ENCODE measurements around the gene VMAC.
"Not testable (repeated sequence)": the region's sequence is repeated elsewhere in the genome, so short reads cannot be mapped to it uniquely, and the experiment has no call there.

Gene VMAC

DNA sequence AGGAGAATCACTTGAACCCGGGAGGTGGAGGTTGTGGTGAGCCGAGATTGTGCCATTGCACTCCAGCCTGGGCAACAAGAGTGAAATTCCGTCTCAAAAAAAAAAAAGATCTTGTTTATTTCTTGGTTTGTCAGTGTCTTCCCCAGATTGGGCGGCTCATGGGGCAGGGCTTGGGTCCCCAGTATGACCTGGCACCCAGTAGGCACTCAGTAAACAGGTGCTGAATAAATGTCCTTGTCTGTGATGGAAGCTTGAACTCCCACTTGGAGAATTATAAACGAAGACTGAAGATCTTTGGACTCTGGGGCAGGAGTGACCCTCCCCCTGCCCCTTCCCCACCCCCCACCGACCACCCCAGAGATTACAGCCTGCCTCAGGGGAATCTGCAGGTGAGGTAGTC is 24.5 kb upstream of the VMAC start:
- Histone ChIP-seq H3K27me3 (replicated peaks in 2 of 5; ENCODE audit: control insufficient read depth in 4 of 5, insufficient read depth in 5 of 5, low read length in 4 of 5) (peaks cover 2 to 22% (median 7%) of the 10 kb centered on the region in 5 experiments), H3K4me3 (ENCODE audit: control insufficient read depth in 1 of 7, extremely low read depth in 1 of 7, insufficient read depth in 4 of 7, low read depth in 2 of 7, low read length in 6 of 7) (no peak overlapping the region), H3K27ac (ENCODE audit: insufficient read depth in 1 of 2, low read depth in 1 of 2, low read length in 2 of 2, poor library complexity in 1 of 2, severe bottlenecking in 2 of 2) (no peak overlapping the region), H3K9me3 (ENCODE audit: control extremely low read depth in 1 of 5, control insufficient read depth in 4 of 5, insufficient read depth in 2 of 5, low read depth in 1 of 5, low read length in 4 of 5) (no peaks in the 10 kb centered on the region), H3K36me3 (ENCODE audit: control insufficient read depth in 4 of 4, insufficient read depth in 4 of 4, low read length in 3 of 4) (no peaks in the 10 kb centered on the region), H3K4me1 (ENCODE audit: control extremely low read depth in 1 of 4, control insufficient read depth in 4 of 4, insufficient read depth in 4 of 4, low read length in 3 of 4) (peaks cover 0 to 2% (median 0%) of the 10 kb centered on the region in 4 experiments)
- CTCF ChIA-PET: no interaction called here
- POLR2A ChIA-PET: no interaction called here
- 86% methylated on average over 2 of the region's 6 CpGs for WGBS (ENCODE audit: insufficient coverage)
- no peak for DNase-seq

DNA sequence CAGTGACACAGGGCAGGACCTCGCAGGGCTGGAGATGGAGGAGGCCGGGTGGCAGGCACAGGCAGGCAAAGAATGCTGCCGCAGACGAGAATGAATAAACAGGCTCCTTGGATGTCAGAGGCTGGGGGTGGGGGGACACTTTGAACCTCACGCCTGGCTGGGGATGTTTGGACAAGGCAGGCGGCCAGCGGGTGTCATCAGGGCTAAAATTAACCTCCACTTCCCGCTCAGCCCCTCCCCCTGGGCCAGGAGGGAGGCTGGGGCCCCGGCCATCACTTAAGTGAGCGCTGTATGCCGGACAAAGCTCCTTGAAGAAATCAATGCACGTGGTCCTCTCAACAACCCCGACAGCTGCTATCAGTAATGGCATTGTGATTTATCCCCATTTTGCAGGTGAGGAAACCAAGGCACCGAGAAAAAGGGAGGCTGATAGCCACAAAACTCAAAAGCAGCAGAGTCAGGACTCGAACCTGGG is 24.0 kb upstream of the VMAC start:
- H3K9me3 ChIP-seq (ENCODE audit: control extremely low read depth in 1 of 5, control insufficient read depth in 4 of 5, insufficient read depth in 2 of 5, low read depth in 1 of 5, low read length in 4 of 5): no peaks in the 10 kb centered on the region
- peaks cover 0 to 2% (median 0%) of the 10 kb centered on the region in 4 experiments for H3K4me1 ChIP-seq (ENCODE audit: control extremely low read depth in 1 of 4, control insufficient read depth in 4 of 4, insufficient read depth in 4 of 4, low read length in 3 of 4)
- peaks cover 2 to 22% (median 7%) of the 10 kb centered on the region in 5 experiments for H3K27me3 ChIP-seq (replicated peaks in 2 of 5; ENCODE audit: control insufficient read depth in 4 of 5, insufficient read depth in 5 of 5, low read length in 4 of 5)
- no peaks in the 10 kb centered on the region for H3K36me3 ChIP-seq (ENCODE audit: control insufficient read depth in 4 of 4, insufficient read depth in 4 of 4, low read length in 3 of 4)
- CTCF ChIA-PET: no interaction called here
- H3K27ac ChIP-seq (ENCODE audit: insufficient read depth in 1 of 2, low read depth in 1 of 2, low read length in 2 of 2, poor library complexity in 1 of 2, severe bottlenecking in 2 of 2): no peak overlapping the region
- no peak overlapping the region for H3K4me3 ChIP-seq (ENCODE audit: control insufficient read depth in 1 of 7, extremely low read depth in 1 of 7, insufficient read depth in 4 of 7, low read depth in 2 of 7, low read length in 6 of 7)
- 25% methylated on average over 13 of the region's 15 CpGs for WGBS (ENCODE audit: insufficient coverage)
- POLR2A ChIA-PET: interaction anchor here (1.1 kb wide), 1 partner anchor 52 kb away, joined by 3 read pairs; no protein-coding TSS in a partner anchor
- no peak for DNase-seq

GRCh38 chr19:5881543-5882299 is 23.0 kb upstream of the VMAC start:
- WGBS (ENCODE audit: insufficient coverage): 77% methylated on average over 7 of the region's 19 CpGs
- peaks cover 0 to 2% (median 0%) of the 10 kb centered on the region in 4 experiments for H3K4me1 ChIP-seq (ENCODE audit: control extremely low read depth in 1 of 4, control insufficient read depth in 4 of 4, insufficient read depth in 4 of 4, low read length in 3 of 4)
- DNase-seq: no peak
- H3K27me3 ChIP-seq (replicated peaks in 2 of 5; ENCODE audit: control insufficient read depth in 4 of 5, insufficient read depth in 5 of 5, low read length in 4 of 5): peaks cover 2 to 22% (median 7%) of the 10 kb centered on the region in 5 experiments
- no peaks in the 10 kb centered on the region for H3K9me3 ChIP-seq (ENCODE audit: control extremely low read depth in 1 of 5, control insufficient read depth in 4 of 5, insufficient read depth in 2 of 5, low read depth in 1 of 5, low read length in 4 of 5)
- no peak overlapping the region for H3K4me3 ChIP-seq (ENCODE audit: control insufficient read depth in 1 of 7, extremely low read depth in 1 of 7, insufficient read depth in 4 of 7, low read depth in 2 of 7, low read length in 6 of 7)
- ChIA-PET POLR2A (interaction anchor here (1.1 kb wide), 1 partner anchor 53 kb away, joined by 3 read pairs; no protein-coding TSS in a partner anchor), CTCF (interaction anchor here (1.5 kb wide), 1 partner anchor 77 kb away, joined by 5 read pairs; no protein-coding TSS in a partner anchor)
- H3K27ac ChIP-seq (ENCODE audit: insufficient read depth in 1 of 2, low read depth in 1 of 2, low read length in 2 of 2, poor library complexity in 1 of 2, severe bottlenecking in 2 of 2): no peak overlapping the region
- H3K36me3 ChIP-seq (ENCODE audit: control insufficient read depth in 4 of 4, insufficient read depth in 4 of 4, low read length in 3 of 4): no peaks in the 10 kb centered on the region

GRCh38 chr19:5882421-5882968 is 22.2 kb upstream of the VMAC start:
- Histone ChIP-seq H3K9me3 (ENCODE audit: control extremely low read depth in 1 of 5, control insufficient read depth in 4 of 5, insufficient read depth in 2 of 5, low read depth in 1 of 5, low read length in 4 of 5) (no peaks in the 10 kb centered on the region), H3K4me1 (ENCODE audit: control extremely low read depth in 1 of 4, control insufficient read depth in 4 of 4, insufficient read depth in 4 of 4, low read length in 3 of 4) (peaks cover 0 to 2% (median 0%) of the 10 kb centered on the region in 4 experiments), H3K27ac (ENCODE audit: insufficient read depth in 1 of 2, low read depth in 1 of 2, low read length in 2 of 2, poor library complexity in 1 of 2, severe bottlenecking in 2 of 2) (no peak overlapping the region), H3K27me3 (replicated peaks in 2 of 5; ENCODE audit: control insufficient read depth in 4 of 5, insufficient read depth in 5 of 5, low read length in 4 of 5) (peaks cover 2 to 22% (median 7%) of the 10 kb centered on the region in 5 experiments), H3K36me3 (ENCODE audit: control insufficient read depth in 4 of 4, insufficient read depth in 4 of 4, low read length in 3 of 4) (no peaks in the 10 kb centered on the region), H3K4me3 (ENCODE audit: control insufficient read depth in 1 of 7, extremely low read depth in 1 of 7, insufficient read depth in 4 of 7, low read depth in 2 of 7, low read length in 6 of 7) (no peak overlapping the region)
- CTCF ChIA-PET: interaction anchor here (1.5 kb wide), 1 partner anchor 78 kb away, joined by 5 read pairs; no protein-coding TSS in a partner anchor
- POLR2A ChIA-PET: no interaction called here
- no peak for DNase-seq
- 77% methylated on average over 3 of the region's 9 CpGs for WGBS (ENCODE audit: insufficient coverage)

DNA sequence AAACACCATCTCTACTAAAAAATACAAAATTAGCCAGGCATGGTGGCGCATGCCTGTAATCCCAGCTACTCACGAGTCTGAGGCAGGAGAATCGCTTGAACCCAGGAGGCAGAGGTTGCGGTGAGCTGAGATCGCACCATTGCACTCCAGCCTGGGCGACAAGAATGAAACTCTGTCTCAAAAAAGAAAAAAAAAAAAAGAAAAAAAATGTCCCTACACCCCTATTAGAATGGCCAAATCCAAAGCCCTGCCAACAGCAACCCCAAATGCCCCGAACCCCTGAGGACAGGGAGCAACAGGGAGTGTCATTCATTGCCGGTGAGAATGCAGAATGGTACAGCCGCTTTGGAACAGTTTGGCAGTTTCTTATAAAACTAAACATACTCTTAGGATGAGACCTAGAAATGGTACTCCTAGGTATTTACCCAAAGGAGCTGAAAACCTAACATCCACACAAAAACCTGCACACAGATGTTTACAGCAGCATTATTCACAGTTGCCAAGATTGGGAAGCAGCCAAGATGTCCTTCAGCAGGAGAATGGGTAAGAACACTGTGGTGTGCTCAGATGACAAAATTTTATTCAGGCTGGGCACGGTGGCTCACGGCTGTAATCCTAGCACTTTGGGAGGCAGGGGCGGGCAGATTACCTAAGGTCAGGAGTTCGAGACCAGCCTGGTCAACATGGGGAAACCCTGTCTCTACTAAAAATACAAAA is 21.4 kb upstream of the VMAC start:
- H3K9me3 ChIP-seq (ENCODE audit: control extremely low read depth in 1 of 5, control insufficient read depth in 4 of 5, insufficient read depth in 2 of 5, low read depth in 1 of 5, low read length in 4 of 5); H3K36me3 ChIP-seq (ENCODE audit: control insufficient read depth in 4 of 4, insufficient read depth in 4 of 4, low read length in 3 of 4); DNase-seq; H3K27ac ChIP-seq (ENCODE audit: insufficient read depth in 1 of 2, low read depth in 1 of 2, low read length in 2 of 2, poor library complexity in 1 of 2, severe bottlenecking in 2 of 2); POLR2A ChIA-PET; H3K4me3 ChIP-seq (ENCODE audit: control insufficient read depth in 1 of 7, extremely low read depth in 1 of 7, insufficient read depth in 4 of 7, low read depth in 2 of 7, low read length in 6 of 7); H3K4me1 ChIP-seq (ENCODE audit: control extremely low read depth in 1 of 4, control insufficient read depth in 4 of 4, insufficient read depth in 4 of 4, low read length in 3 of 4): not testable (repeated sequence)
- WGBS (ENCODE audit: insufficient coverage): 78% methylated on average over 6 of the region's 13 CpGs
- CTCF ChIA-PET: interaction anchor here (1.9 kb wide), 1 partner anchor 79 kb away, joined by 5 read pairs; no protein-coding TSS in a partner anchor
- H3K27me3 ChIP-seq (replicated peaks in 2 of 5; ENCODE audit: control insufficient read depth in 4 of 5, insufficient read depth in 5 of 5, low read length in 4 of 5): peaks cover 2 to 19% (median 7%) of the 10 kb centered on the region in 5 experiments

DNA sequence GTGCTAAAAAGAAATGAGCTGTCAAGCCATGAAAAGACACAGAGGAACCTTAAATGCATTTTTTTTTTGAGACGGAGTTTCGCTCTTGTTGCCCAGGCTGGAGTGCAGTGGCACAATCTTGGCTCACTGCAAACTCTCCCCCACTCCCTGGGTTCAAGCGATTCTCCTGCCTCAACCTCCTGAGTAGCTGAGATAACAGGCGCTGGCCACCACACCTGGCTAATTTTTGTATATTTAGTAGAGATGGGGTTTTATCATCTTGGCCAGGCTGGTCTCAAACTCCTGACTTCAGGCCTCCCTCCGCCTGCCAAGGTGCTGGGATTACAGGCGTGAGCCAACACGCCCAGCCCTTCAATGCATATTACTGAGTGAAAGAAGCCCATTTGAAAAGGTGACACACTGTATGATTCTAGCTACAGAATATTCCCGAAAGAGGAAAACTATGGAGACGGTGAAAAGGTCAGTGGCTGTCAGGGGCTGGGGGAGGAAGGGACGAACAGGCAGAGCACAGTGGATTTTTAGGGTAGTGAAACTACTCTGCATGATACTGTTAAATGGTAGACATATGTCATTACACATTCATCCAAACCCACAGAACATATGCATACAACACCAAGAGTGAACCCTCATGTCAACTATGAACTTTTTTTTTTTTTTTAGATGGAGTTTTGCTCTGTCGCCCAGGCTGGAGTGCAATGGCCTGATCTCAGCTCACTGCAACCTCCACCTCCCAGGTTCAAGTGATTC is 20.4 kb upstream of the VMAC start:
- peaks cover 2 to 15% (median 7%) of the 10 kb centered on the region in 5 experiments for H3K27me3 ChIP-seq (replicated peaks in 2 of 5; ENCODE audit: control insufficient read depth in 4 of 5, insufficient read depth in 5 of 5, low read length in 4 of 5)
- H3K9me3 ChIP-seq (ENCODE audit: control extremely low read depth in 1 of 5, control insufficient read depth in 4 of 5, insufficient read depth in 2 of 5, low read depth in 1 of 5, low read length in 4 of 5); H3K36me3 ChIP-seq (ENCODE audit: control insufficient read depth in 4 of 4, insufficient read depth in 4 of 4, low read length in 3 of 4); H3K4me3 ChIP-seq (ENCODE audit: control insufficient read depth in 1 of 7, extremely low read depth in 1 of 7, insufficient read depth in 4 of 7, low read depth in 2 of 7, low read length in 6 of 7); POLR2A ChIA-PET; H3K27ac ChIP-seq (ENCODE audit: insufficient read depth in 1 of 2, low read depth in 1 of 2, low read length in 2 of 2, poor library complexity in 1 of 2, severe bottlenecking in 2 of 2); H3K4me1 ChIP-seq (ENCODE audit: control extremely low read depth in 1 of 4, control insufficient read depth in 4 of 4, insufficient read depth in 4 of 4, low read length in 3 of 4); DNase-seq: not testable (repeated sequence)
- CTCF ChIA-PET: interaction anchor here (1.9 kb wide), 1 partner anchor 80 kb away, joined by 5 read pairs; no protein-coding TSS in a partner anchor
- 82% methylated on average over 7 of the region's 11 CpGs for WGBS (ENCODE audit: insufficient coverage)
